GM19035 (cell line): ENCODE data around the gene HOXB1.

Experiments used
- ATAC-seq: cut with Tn5 transposase; IDR thresholded peaks from one replicate; pipeline ENCODE4 v1.9.1; 2021; ENCODE audit not compliant: unreplicated experiment

Gene HOXB1

GRCh38 chr17:48567646-48568354 is 37.0 kb upstream of the HOXB1 start:
- no peak for ATAC-seq

GRCh38 chr17:48567209-48567608 is 36.4 kb upstream of the HOXB1 start:
- no peak for ATAC-seq

DNA sequence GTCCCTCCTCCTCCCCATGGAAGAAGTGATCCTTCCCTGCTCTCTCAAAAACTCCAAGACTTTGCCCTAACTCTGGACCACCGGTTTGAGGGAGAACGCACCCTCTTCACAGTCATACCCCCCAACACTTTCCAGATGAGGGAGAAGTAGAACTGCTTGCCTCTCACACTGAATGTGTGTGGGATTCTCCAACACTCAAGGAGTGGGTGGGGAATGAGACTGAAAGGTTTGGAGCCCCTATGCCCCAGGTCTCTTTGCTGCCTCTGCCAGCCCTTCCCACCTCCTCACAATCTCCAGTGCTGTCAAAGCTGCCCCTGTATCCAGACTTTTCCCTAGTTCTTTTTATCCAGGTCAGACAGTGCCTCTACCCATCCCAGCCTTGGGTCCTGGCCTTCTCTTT is 35.9 kb upstream of the HOXB1 start:
- no peak for ATAC-seq

DNA sequence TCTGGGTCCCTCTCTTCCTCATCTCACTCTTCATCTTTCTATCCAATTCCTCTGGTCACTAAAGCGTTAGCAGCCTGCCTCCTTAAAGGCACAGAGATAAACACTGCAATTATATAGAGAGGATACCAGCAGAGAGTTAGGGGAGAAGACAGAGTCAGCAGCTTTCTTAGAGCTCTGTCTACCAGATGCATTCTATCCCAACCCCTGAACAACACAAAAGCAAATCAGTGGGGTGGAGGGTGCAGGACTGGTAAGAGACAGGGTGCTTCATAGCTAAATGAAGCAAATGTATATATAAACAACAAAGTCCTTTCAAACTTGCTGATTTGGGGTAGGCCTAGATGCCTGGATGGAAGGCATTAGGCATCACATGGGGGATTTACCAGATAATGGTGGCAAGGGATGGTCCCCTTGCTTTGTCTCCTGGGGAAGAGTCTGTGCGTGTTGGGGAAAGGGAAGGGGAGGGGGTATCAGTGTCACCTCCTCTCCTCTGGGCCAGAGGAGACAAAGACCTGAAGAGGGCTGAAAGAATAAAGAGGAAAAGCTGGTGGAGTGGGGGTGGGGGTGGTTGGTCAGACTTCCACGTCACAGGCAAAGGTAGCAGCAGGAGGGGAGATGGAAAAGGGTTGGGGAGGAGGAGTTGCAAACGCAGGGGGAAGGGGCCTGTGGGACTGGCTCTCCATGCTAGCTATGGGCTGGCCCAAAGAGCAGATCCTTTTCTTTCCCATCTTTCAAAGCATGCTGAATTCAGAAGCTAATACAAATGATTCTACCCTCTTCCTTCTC is 35.3 kb upstream of the HOXB1 start:
- ATAC-seq, result no peak

GRCh38 chr17:48565022-48565554 is 34.3 kb upstream of the HOXB1 start:
- no peak for ATAC-seq

- ATAC-seq, result no peak
Measured at GRCh38 chr17:48564188-48565021, 33.6 kb upstream of the HOXB1 start.

DNA sequence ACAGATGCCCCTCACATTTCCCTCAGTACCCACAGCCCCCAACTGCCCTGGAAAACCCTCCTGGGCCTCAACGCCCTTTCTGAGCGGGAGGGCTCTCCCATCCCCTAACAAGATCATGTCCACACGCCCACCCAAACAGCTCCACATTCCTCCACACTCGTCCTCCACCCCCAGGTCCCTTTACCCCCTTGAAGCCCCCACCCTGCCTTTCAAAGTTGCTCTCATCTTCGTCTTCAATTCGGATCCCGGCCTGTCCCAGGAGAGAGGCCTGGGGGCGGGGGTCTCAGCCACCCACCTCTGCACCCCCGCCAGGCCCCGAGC is 33.0 kb upstream of the HOXB1 start:
- ATAC-seq, result no peak

DNA sequence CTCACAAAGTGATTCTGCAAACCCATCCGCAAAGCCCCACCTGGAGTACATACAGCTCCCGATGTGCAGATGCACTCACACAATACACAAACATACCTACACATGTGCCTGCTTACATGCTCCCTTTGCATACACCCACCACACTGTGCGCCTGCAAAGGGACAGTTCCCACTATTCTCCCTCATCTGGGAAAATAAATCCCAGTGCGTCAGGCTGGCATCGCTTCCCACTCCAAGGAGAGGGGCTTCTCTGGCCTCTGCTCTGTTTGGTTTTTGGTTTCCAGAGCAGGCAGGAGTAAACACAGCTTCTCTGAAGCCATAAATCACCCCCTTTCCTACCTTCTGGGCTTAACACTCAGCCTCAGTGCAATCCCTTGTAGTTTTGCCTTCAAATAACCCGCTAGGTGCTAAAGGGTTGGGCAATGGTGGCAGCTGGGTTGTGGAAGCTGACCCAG is 32.6 kb upstream of the HOXB1 start:
- ATAC-seq, result no peak

GRCh38 chr17:48562934-48563333 is 32.1 kb upstream of the HOXB1 start:
- ATAC-seq, result no peak

- ATAC-seq, result no peak
Measured at GRCh38 chr17:48561884-48562810, 31.3 kb upstream of the HOXB1 start.

DNA sequence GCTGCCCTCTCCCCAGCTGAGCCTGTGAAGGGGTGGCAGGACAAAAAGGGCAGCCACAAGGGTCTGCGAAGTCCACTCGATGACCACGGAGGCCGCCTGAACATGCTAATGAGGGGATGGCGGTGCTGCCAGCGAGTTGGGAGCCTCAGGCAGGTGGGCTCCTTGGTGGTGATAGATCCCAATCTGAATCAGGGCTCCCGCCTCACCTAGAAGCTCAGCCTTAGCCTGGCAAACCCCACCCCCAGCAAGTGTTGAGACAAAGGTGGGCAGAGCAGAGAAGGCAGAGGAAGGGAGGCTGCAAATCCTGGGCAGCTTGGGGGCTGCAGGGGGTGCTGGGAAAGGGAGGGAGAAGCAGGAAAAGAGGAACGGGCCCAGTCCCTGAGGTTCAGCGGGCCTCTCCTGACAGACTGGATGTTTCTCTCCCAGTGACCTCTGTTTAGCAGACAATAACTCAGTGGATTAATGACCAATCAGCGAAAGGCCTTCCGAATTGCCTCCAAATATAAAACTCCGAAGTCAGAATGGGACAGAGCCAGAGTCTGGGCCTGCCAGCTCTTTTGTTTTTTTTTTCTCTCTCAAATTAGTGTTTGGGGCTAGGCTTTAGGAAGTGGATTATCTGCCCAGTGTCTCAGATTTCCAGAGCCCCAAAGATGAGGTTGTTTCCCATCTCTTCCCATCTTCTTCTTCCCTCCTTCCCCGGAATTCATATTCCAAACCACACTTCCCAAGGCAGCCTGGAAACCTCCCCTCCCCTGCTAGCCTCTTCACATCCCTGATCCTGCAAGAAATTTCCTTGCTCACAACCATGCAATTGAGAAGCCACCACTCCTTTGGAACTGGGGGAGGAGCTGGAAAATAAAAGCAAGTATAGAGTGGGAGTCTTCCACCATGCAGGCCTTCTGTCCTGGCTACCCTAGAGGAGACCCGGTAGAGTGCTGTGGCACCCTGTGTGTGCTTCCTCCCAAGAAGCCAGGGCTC is 29.3 kb upstream of the HOXB1 start:
- ATAC-seq, result no peak

- ATAC-seq, result no peak
Measured at GRCh38 chr17:48559122-48559839, 28.5 kb upstream of the HOXB1 start.

GRCh38 chr17:48558831-48559121 is 28.0 kb upstream of the HOXB1 start:
- no peak for ATAC-seq

GRCh38 chr17:48558057-48558830 is 27.4 kb upstream of the HOXB1 start:
- ATAC-seq, result no peak

DNA sequence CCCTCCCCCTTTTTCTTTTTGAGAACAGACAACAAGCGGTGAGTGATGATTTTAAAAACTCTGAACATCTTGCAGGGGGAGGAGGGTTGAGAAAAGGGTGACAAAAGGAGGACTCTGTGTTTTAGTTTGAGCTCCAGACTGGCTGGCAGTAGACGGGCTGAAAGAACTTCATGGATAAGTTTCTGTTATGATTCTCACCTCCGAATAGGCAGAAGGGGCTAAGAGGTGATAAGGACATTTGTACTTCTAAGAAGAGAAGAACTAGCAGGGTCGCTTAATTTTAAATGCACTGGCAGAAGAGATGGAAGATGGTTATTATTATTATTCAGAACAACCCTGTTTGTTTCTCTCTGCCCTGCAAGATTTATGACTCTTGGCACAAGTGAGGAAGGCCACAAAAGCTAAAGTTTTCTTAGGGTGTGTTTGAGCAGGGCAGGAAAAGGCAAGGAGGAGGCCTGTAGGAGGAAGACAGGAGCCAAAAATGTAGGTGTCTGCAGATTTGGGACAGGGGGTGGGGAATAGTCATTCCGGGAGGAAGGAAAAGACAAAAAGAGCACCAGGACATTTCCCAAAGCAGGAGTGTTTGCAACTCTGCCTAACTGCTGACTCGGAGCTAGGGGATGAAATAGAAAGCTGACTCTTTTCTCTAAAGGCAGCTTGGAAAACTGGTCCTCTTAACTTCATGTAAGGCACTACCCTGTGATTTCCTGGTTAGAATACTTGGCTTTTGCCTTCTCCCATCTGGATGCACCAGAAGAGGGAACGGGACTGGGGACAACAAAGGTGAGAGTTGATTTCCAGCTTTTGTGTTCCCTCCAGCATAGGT is 26.0 kb upstream of the HOXB1 start:
- no peak for ATAC-seq

DNA sequence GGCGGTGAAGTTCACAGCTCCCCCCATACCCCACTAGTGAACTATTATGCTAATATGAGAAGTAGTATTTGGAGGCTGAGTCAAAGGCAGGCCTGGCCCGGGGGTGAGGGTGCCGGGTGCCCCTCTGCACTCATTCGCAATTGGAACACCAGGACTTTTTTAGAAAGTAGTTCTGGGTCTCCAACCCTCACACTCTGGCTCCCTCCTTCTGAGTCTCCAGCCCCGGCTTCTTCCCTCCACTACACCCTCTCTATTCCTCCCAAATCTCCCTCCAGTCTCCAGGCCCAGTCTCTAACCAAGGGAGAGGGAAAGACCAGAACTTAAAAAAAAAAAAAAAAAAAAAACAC is 25.4 kb upstream of the HOXB1 start:
- no peak for ATAC-seq
